GM18861 (cell line): ENCODE results near the gene RASGRF2.
A peak's percentile ranks its signal among the peaks of the same experiment; 100 is the strongest.

Experiments used
- ATAC-seq: cut with Tn5 transposase; IDR thresholded peaks from one replicate; pipeline ENCODE4 v1.9.1; 2021; ENCODE audit not compliant: unreplicated experiment

The RASGRF2 gene

DNA sequence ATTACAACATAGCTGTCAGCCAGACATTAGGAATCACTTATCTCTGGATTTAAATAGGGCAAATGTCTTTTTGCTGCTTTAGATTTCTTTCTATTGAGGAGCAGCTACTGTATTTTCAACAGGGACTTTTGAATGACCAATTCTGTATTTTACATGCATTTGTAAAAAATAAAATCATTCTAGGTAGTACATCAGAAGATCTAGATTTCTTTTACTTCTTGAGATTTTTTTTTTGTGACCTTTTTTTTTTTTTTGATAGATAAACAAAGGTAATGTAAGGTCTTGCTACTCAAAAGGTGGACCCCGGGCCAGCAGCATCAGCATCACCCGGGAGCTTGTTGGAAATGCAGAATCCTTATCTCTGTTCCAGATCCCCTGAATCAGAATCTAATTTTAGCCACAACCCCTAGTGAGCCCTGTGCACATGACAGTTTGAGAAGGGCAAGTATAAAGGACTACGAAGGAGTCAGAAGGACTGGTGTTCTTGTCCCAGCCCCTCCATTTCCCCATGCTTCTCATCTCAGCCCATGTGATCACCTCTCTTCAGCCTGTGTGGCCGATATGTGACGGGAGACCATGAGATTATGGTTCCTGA lies 235.3 kb downstream of the RASGRF2 start:
- ATAC-seq: no peak

DNA sequence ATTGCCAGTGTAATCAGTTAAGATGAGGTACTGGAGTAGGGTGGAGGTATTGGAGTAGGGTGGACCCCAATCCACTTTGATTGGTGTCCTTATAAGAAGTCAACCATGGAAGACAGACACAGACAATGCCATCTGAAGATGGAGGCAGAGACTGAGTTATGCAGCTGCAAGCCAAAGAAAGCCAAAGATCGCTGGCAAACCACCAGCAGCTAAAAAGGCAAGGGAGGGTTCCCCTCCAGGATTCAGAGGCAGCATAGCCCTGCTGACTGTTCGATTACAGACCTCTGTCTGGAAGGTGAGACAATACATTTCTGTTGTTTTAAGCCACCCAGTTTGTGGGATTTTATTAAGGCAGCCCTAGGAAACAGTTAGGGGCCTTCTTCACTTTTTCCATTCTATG lies 242.5 kb downstream of the RASGRF2 start:
- ATAC-seq: no peak

DNA sequence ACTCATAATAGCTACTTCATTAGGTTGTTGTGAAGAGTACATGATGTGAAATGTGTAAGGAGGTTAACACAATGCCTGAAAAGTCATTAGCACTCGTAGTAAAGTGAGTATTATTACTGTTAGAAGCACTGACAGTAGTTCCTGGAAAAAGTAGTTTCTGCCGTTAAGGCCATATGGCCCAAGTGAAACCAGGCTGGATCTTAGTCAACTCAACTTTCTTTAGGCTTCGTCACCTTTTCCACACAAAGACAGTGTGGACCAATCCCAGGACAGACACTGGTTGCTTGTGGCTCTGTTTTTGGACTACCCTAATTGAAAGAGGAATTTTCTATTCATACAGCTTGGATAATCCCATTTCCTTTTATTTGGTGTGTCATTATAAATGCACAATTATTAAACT lies 243.6 kb downstream of the RASGRF2 start:
- ATAC-seq: no peak

DNA sequence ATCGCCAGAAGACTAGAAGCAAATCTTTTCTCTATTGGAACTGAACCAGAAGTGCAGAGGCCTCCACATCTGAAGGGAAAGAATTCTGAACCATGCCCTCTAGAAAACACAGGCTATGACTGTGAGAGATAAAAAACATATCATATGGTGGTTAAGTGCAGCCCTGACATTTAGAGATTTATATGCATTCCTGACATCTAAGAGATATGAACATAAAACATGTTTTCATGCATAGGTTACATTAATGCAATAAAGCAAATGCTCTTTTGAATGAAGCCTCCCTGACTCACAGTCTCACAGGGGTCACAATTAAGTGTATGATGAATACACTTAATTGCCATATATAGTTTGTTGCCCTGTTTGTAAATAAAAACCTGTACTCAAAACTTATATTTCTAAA lies 244.0 kb downstream of the RASGRF2 start:
- no peak for ATAC-seq

DNA sequence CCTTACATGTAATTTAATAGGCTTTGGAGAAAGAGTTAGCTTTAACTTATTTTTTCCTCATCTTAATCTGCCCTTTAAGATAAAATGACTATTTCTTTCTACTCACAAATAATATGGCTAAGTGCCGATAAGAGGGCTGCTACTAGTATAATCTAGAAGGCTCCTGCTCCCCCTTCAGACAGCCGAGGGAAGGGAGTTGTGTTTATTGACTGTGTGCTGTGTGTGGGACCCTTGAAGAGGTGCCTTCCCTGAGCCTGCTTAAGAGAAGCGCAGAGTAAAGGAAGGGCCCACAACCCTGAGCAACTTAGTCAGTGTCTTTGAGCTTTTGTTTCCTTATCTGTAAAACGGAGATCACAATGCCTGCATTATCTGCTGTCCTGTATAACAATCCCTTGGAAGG lies 244.9 kb downstream of the RASGRF2 start:
- no peak for ATAC-seq

DNA sequence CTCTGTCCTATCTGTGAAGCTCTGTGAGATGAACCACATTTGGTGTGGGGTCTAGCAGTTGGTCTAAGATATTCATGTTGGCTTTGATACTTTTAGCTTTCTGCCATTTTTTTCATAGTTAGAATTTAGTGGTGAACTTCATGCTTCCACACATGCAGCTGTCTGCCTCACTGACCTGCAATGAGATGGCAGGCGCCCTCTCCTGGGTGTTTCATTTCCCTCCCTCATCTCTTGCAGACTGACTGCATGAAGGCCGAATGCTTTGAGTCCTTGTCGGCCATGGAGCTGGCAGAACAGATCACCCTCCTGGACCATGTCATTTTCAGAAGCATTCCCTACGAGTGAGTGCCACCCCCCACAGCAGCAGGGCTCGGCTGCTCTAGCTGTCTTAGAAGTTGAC lies 246.8 kb downstream of the RASGRF2 start:
- ATAC-seq: no peak

DNA sequence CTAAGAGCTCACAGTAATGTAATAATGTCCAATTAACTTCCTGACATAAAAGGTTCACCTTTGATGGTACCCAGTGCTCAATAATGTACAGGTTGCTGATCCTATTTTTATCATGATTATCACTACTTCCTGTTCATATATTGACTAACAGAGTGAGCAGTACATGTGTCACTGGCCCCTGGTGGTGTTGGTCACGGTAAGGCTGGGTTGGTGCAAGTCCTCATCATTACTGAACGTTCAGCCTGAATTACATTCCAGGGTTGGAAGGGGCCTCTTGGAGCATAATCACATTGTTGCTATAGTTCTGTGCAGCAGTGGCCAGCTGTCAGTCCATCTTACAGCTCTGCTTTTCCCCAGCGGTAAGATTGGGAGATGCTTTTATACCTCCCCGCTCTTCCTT lies 248.7 kb downstream of the RASGRF2 start:
- no peak for ATAC-seq

DNA sequence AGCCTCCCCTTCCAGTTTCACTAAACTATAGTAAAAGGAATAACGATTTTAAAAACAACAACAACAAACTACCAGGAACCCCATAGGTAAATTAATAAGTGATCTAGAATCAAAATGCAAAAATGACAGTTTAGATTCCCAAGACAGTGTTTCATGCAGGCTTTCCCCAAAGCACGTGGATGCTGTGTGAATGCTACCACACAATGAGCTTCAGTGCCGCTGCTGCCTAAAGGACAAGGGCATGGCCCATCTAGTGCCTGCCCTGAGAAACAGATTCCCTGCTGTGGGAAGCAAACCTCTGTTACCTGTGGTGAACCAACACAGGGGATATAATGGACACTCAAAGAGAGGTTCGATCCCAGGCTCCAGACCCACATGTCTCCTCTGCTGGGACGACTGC lies 249.2 kb downstream of the RASGRF2 start:
- ATAC-seq: no peak

DNA sequence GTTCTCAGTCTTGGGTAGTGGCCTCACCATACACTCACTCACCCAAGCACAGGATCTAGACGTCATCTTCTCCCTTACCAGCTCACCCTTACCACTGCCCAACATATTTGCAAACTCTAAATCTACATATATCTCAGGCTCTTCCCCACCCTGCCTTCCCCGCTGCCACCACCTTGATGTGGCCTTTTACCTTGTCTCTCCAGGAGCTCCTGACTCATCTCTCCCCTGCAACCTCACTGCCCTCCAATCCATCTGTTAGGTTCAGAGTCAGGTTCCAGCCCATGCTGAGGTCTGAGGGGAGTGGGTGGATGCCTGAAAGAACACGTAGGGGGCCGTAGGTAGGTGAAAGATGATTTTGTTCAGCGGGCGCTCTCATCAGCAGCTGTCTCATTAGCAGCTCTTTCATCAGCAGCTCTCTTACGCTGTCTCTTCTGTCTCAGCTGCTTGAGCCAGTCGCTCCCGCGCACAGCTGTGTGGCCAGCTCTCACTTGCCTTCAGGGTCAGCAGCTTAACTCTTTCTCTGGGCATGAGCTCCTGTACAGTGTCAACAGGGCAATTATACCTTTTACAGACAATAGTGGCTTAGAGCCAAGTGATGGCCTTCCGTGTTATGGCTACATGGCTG lies 249.8 kb downstream of the RASGRF2 start:
- no peak for ATAC-seq

DNA sequence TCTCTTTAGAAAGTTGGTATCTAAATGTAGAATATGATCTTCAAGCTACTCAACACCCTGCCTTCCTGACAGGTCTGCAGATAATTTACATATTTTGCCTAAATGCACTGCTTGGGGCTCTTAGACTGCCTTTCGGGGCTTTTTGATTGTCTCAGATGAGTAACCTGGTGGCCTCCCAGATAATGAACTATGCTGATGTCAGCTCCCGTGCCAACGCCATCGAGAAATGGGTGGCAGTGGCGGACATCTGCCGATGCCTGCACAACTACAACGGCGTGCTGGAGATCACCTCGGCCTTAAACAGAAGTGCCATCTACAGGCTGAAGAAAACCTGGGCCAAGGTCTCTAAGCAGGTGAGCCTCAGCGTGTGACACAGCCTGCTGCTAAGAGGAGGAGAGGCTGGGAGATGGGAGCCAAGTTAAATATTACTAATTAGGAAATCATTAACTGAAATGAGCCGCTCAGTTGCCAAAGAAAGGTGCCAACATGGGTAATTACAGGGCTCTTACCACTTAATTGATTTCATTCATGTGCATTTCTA lies 252.1 kb downstream of the RASGRF2 start:
- ATAC-seq: peak; percentile 74

DNA sequence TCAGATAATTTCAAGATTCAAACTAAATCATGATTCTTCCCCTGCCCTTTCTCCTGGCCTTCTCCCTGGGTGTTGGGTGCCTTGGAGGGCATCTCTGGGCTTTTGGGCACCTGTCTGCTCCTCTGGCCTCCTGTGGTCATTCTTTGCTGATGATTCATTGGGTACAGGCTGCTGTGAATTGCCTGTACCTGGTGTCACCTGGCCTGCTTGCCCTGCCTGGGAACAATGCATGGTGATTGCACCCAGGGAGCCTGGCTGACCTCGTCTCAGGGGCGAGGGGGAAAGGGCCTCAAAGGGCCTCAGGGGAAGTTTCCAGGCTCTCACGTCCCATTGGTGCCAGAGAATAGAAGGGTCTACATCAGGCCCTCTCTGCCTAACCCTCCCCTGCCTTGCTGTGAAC lies 252.9 kb downstream of the RASGRF2 start:
- ATAC-seq: no peak

DNA sequence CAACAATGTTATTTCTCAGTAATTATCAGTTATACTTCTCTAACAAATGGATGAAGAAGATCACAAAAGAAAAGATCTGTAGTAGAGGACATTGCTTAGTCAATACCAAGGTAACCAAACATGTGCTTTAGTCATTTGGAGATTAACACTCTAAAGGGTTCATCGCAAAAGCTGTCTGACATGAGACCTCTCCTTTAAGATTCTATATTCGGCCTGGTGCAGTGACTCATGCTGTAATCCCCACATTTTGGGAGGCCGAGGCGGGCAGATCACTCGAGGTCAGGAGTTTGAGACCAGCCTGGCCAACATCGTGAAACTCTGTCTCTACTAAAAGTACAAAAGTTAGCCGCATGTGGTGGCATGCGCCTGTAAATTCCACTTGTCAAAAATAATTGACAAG lies 254.7 kb downstream of the RASGRF2 start:
- no peak for ATAC-seq

DNA sequence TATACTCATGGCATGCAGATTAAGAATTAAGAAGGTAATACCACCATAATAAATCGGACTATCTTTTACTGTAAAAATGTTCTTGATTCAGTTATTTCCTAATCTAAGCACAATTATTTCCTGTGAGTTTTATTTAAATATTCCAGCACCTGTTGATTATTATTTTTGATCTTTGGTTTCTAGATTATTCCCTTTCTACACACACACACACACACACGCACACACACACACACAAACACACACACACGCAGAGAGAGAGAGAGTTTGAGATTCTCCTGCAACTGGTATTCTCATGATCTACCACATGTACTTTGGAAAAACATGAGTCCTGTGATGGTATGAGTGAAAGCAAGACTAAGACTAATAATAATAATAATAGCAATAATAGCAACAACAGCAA lies 256.0 kb downstream of the RASGRF2 start:
- ATAC-seq: no peak

DNA sequence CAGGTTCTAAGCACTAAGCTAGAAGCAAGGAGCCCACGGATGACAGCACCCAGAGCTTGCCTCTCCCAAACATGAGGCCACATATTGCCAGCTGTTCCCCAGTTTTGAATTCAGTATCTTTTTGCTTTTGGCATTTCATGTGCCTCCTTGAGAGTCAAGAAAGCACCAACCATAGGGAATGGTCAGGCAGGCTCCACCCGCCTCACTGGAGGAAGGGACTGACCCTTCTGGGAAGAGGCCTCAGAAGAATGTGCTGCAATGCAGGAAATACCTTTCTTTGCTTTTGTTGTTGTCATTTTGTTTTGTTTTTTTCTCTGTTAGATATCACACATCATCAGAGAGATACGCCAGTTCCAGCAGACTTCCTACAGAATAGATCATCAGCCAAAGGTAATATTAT lies 259.2 kb downstream of the RASGRF2 start:
- no peak for ATAC-seq

DNA sequence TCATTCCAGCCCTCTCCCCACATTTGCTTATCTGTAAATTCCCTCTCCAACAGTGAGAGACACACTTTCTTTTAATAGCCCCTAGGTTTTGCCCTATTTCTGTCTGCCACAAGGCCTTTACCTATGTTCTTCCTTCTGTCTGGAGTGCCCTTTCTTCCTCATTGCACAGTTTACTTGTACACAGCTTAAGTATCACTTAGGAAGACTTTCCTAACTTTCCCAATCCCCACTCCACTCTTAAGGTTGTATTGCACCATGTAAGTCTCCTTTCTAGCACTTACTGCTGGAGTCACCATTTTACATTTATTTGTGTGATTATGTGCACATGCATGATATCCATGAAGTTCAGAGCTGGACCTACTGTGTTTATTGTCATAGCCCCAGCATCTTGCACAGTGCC lies 262.1 kb downstream of the RASGRF2 start:
- no peak for ATAC-seq

DNA sequence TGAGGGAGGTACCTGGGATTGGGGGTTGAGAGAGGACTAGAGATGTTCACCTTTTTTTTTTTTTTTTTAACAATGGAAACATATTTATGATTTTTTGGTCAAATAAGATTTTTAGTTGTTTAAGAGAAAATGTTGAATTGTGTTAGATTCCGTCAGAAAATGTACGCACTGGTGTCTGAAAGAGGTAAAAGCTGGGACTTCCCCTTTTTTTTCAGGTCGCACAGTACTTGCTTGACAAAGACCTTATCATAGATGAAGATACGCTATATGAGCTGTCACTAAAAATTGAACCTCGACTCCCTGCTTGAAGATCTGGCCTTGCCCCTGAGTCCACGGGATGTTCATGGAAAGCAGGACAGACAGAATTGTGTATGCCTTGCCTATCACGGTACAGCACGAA lies 265.3 kb downstream of the RASGRF2 start:
- no peak for ATAC-seq

DNA sequence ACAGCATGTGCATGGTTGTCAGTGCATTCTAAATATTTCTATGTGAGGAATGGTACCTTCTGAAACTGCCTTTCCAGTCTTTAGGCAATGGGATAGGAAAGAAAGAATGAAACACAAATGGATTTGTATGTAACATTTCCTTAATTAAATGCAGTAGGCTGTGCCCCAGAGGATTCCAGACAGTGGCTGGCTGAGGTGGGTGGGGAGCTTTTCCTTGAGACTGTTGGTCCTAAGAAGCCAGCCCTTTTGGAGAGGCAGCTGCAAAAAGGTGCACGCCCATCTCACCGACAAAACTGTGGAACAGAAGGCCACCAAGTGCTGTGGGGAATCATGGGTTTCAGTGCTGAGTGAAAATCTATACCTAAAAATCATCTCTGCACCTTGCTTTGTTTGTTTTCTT lies 266.1 kb downstream of the RASGRF2 start:
- no peak for ATAC-seq

DNA sequence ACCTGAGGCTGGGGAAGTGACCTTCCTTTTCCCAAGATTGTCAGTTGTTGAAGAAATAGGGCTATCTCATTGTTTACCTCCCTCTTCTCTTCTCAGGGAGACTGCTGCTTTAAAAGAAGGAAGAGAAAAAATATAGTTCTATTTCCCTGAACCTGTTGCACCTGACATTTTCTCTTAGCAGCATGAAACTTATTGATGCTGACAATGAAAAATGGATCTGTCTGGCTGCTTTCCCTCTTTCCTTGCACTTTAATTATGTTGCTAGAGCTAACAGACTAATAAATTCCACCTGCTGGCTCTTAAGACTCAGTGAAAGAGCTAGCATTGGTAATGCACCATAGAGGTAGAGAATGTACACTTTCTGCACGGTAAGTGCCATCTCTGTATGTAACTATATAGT lies 266.8 kb downstream of the RASGRF2 start:
- ATAC-seq: no peak

DNA sequence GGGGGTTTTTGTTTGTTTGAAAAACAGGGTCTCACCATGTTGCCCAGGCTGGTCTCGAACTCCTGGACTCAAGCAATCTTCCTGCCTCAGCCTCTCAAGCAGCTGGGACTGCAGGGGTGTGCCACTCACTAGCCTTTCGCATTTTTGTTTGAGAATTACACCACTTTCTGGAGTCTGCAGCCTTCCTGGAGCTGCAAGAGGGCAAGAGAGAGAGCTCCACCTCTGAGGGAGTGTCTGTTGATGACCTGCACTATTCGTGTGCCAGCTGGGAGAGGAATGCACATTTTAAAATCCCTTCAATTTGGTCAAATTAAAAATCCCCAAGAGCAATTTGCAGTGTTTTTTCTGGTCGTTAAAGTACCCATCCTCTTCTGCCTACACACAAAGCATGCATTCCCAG lies 267.9 kb downstream of the RASGRF2 start:
- no peak for ATAC-seq

DNA sequence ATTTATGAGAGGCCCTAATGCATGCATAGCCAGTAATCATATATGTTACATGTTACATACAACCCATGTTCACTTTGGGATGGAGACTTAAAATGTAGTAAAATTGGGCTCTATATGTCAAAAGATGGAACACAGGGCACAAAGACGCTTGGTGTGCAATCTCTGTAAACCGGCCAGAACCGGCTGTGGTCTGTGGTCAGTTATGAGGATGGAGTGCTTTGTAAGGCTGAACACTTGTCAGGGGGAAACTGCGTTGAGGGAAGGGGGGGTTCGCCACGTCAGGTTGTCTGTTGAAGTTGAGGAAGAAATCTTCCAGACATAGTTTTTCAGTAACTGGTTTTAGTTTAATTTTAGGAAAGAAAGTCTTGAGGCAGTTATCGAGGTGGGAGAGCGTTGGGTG lies 270.3 kb downstream of the RASGRF2 start:
- ATAC-seq: no peak

DNA sequence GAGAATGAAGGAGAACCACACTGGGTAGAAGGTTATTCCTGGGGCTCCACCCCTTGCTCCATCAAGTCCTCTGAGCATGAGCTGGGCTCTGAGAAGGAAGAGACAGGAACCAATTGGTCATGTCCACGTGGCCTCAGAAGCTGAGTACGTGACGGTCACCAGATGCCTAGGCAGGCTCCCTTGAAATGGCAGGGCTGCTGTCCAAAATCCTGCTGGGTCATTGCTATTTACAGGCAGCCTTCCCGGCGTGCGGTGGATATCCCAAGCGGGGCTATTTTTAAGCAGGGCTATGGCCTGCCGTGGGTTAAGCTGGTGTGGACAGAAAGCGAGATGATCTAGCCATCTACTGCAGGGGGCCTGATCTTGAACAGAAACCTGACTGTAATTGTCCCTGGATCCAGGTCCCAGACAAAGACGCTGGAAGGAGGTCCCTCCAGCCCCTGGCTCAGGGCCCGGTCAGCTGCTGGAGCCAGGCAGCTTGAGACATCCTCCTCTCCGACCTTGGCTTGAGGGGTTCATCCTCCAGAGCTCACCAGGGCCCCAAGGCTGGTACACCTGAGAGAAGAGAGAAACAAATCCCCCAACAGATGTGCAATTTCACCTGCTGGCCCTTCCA lies 272.4 kb downstream of the RASGRF2 start:
- no peak for ATAC-seq

DNA sequence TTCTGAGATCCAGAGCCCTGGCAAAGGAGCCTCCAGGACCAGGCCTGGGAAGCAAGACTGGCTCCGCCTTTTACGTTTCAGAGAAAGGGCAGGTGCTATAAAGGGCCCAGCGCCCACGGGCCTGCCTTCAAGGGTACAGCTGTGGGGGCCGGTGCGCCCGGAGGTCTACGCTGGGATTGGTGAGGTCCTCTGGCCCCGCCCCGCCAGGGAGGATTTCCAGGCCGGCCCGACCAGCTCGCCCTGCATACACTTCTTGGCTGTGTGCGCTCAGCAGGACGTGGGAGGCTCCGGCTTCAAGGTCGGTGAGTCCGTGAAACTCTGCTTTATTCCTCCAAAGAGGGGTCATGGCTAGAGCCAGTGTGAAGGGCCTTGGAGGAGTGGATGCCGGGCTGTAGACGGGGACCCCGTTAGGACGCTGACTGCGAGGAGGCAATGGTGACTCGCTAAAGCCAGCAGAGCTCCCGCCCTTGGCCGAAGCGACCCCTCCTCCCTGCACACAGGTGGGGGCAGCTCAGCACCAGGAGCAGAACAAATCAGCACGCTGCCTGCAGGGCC lies 273.0 kb downstream of the RASGRF2 start, which contains the start of gene CKMT2:
CKMT2 (plus strand) TSS at position 243 of the 555 bp plus-strand sequence. CDS start 17,811 bp downstream, outside the sequence.
- ATAC-seq: no peak
